ENCODE data around the gene FOXF2. TPM values are rescaled to one million over a fixed set of nuclear protein-coding genes. Genes with fewer than 3 reads are reported as not detected.

The FOXF2 gene
- total and polyA plus RNA-seq, 2 donors (not counting 3 experiments of a cell fraction or from before 2014, with no cell fraction given): not detected

DNA sequence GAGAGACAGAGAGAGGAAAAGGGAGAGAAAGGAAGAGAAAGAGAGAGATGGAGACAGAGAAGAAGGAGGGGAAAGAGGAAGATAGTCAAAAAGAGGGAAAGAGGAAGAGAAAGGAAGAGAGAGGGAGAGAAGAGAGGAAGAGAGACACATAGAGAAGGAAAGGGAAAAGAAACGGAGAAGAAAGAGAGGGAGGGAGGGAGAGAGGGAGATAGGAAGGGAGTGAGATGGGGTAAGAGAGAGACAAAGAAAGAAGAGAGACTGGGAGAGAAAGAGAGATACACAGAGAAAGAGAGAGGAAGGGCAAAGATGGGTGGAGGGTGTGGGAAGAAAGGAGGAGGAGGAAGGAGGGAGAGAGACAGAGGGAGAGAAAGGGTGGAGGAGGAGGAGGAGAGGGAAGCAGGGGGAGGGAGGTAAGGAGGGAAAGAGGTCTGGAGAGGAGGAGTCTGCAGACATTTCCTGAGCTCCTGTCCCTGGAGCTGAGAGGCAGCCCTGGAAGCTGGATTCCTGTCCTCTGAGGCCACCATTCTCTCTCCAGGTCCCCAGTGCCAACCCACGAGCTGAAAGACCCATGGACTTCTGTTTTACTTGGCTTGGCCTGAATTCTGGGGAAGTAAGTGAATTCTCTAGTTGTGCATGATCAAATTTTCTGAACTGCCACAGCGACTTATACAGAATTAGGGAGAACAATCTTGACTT is 9.9 kb downstream of the FOXF2 start:
- H3K4me1 ChIP-seq (ENCODE audit: control insufficient read depth, extremely low read depth, insufficient read depth, low read length): no peaks in the 10 kb centered on the region
- H3K9me3 ChIP-seq (replicated peaks; ENCODE audit: control insufficient read depth, insufficient read depth, low read length): no peaks in the 10 kb centered on the region
- H4K20me1 ChIP-seq (replicated peaks; ENCODE audit: control insufficient read depth, extremely low read depth, insufficient read depth, low read length): no peaks in the 10 kb centered on the region
- no peak overlapping the region for H2AFZ ChIP-seq (ENCODE audit: low read depth, low read length)
- H3K9ac ChIP-seq (replicated peaks; ENCODE audit: extremely low read depth, insufficient read depth, low read length): no peak overlapping the region
- intact Hi-C loops (cut with micrococcal nuclease) (no loop called here), dilution Hi-C loops (cut with MboI; ENCODE audit: extremely low pct_ligation_motif_present, low sequenced_read_pairs) (no loop called here)
- H3K9me1 ChIP-seq (replicated peaks; ENCODE audit: control insufficient read depth, extremely low read depth, insufficient read depth, low read length): no peaks in the 10 kb centered on the region
- no peak for DNase-seq (ENCODE audit: low read depth, low spot score)
- no TSS peak for BruUV-seq (replicated peaks)
- no peak overlapping the region for H3K4me3 ChIP-seq (replicated peaks in 1 of 3; ENCODE audit: insufficient read depth in 1 of 3, low read depth in 1 of 3, low read length in 3 of 3)
- no peaks in the 10 kb centered on the region for H3K36me3 ChIP-seq (ENCODE audit: control insufficient read depth in 2 of 2, extremely low read depth in 1 of 2, insufficient read depth in 2 of 2, low read length in 2 of 2)
- H3K79me2 ChIP-seq (ENCODE audit: control insufficient read depth, insufficient read depth, low read length): no peaks in the 10 kb centered on the region
- TF ChIP-seq MYC (IDR thresholded peaks at IDR 0.05; ENCODE audit: low read depth, low read length): no peak
- TF ChIP-seq EZH2 (IDR thresholded peaks at IDR 0.05; ENCODE audit: borderline replicate concordance, low read depth, low read length, severe bottlenecking): no peak
- TF ChIP-seq, protein P1, sequence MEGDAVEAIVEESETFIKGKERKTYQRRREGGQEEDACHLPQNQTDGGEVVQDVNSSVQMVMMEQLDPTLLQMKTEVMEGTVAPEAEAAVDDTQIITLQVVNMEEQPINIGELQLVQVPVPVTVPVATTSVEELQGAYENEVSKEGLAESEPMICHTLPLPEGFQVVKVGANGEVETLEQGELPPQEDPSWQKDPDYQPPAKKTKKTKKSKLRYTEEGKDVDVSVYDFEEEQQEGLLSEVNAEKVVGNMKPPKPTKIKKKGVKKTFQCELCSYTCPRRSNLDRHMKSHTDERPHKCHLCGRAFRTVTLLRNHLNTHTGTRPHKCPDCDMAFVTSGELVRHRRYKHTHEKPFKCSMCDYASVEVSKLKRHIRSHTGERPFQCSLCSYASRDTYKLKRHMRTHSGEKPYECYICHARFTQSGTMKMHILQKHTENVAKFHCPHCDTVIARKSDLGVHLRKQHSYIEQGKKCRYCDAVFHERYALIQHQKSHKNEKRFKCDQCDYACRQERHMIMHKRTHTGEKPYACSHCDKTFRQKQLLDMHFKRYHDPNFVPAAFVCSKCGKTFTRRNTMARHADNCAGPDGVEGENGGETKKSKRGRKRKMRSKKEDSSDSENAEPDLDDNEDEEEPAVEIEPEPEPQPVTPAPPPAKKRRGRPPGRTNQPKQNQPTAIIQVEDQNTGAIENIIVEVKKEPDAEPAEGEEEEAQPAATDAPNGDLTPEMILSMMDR (IDR thresholded peaks at IDR 0.05; ENCODE audit: extremely low read depth in 1 of 2, insufficient read depth in 1 of 2, low read depth in 1 of 2, low read length in 2 of 2): no peak
- TF ChIP-seq POLR2A (IDR thresholded peaks at IDR 0.05; ENCODE audit: low read depth, low read length): no peak
- no peak for TF ChIP-seq FOS (IDR thresholded peaks at IDR 0.05; ENCODE audit: borderline replicate concordance, insufficient read depth, low read length)
- TF ChIP-seq, protein P2, sequence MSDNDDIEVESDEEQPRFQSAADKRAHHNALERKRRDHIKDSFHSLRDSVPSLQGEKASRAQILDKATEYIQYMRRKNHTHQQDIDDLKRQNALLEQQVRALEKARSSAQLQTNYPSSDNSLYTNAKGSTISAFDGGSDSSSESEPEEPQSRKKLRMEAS (IDR thresholded peaks at IDR 0.05; ENCODE audit: insufficient read depth, insufficient read length): no peak
- no peak for TF ChIP-seq JUN (IDR thresholded peaks at IDR 0.05; ENCODE audit: borderline replicate concordance, insufficient read depth, insufficient read length, low read depth)
- no peak for TF ChIP-seq GATA2 (IDR thresholded peaks at IDR 0.05; ENCODE audit: insufficient read depth, insufficient read length, low read depth, low read length)
- no peak for TF ChIP-seq POLR2AphosphoS5 (IDR thresholded peaks at IDR 0.05; ENCODE audit: insufficient read depth, low read depth, low read length)
- POLR2A ChIA-PET: no interaction called here
- CTCF ChIA-PET: interaction anchor here (1.1 kb wide), 1 partner anchor 26 kb away, joined by 4 read pairs; no protein-coding TSS in a partner anchor
- no peak overlapping the region for H3K4me2 ChIP-seq (ENCODE audit: insufficient read depth, low read length)
- H3K27me3 ChIP-seq (ENCODE audit: control insufficient read depth in 2 of 2, insufficient read depth in 2 of 2, low read length in 2 of 2): peaks cover 22 to 26% of the 10 kb centered on the region in 2 experiments
- no peak overlapping the region for H3K27ac ChIP-seq (ENCODE audit: insufficient read depth, low read depth, low read length)
- FAIRE-seq: no peak
